Activated effector memory CD4-positive, alpha-beta T cell treated with anti-CD3 and anti-CD28 coated beads, Interleukin-2, amount 50 U/mL, for 16 hours (primary cell): ENCODE results near the gene PCDHA1.
"Not testable (repeated sequence)": the region's sequence is repeated elsewhere in the genome, so short reads cannot be mapped to it uniquely, and the experiment has no call there.

Experiments
- DNase-seq: peaks from one replicate; pipeline ENCODE4 v3.0.0-alpha.2; 2020

The PCDHA1 gene

DNA sequence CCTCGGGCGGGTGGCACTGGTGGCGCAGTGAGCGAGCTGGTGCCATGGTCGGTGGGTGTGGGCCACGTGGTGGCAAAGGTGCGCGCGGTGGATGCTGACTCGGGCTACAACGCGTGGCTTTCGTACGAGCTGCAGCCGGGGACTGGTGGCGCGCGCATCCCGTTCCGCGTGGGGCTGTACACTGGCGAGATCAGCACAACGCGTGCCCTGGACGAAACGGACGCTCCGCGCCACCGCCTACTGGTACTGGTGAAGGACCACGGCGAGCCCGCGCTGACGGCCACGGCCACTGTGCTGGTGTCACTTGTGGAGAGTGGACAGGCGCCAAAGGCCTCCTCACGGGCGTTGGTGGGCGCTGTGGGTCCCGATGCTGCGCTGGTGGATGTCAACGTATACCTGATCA, 22.9 kb downstream of the PCDHA1 start:
- no peak for DNase-seq

DNA sequence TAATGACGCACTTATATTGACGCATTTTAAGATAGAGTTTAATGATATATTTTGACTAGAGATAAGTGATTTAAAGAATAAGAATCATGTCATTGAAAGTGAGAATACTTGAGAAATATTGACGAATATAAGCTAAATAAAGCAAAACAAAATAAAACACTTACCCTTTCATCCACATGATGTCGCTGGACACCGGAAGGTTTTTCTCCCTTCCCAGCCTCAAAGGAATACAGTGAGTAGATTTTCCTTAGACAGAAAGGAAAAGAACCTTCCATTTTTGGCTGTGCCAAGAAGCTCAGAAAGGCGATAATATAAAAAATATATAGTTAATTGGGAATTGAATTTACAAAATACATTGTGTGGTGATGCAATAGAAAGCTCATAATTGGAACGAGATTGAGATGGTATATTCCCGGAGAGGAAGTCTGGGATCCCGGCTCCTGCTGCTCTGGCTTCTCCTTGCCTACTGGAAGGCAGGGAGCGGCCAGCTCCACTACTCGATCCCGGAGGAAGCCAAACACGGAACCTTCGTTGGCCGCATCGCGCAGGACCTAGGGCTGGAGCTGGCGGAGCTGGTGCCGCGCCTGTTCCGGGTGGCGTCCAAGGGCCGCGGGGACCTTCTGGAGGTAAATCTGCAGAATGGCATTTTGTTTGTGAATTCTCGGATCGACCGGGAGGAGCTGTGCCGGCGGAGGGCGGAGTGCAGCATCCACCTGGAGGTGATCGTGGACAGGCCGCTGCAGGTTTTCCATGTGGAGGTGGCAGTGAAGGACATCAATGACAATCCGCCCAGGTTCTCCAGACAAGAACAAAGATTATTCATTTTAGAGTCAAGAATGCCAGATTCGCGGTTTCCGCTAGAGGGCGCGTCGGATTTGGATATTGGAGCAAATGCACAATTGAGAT, 35.7 kb downstream of the PCDHA1 start, which contains the start of gene PCDHA5:
PCDHA5 (plus strand) TSS at position 239 of the 906 bp plus-strand sequence.
- no peak for DNase-seq

DNA sequence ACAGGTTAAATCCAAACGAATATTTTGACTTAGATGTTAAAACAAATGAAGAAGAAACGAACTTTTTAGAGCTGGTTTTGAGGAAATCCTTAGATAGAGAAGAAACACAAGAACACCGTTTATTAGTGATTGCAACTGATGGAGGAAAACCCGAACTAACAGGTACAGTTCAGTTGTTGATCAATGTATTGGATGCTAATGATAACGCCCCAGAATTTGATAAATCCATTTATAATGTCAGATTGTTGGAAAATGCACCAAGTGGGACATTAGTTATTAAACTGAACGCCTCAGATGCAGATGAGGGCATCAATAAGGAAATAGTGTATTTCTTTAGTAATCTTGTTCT, 36.3 kb downstream of the PCDHA1 start:
- DNase-seq = no peak

DNA sequence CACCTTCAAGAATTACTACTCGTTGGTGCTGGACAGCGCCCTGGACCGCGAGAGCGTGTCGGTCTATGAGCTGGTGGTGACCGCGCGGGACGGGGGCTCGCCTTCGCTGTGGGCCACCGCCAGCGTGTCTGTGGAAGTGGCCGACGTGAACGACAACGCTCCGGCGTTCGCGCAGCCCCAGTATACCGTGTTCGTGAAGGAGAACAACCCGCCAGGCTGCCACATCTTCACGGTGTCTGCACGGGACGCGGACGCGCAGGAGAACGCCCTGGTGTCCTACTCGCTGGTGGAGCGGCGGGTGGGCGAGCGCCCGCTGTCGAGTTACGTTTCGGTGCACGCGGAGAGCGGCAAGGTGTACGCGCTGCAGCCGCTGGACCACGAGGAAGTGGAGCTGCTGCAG, 37.0 kb downstream of the PCDHA1 start:
- not testable (repeated sequence) for DNase-seq

DNA sequence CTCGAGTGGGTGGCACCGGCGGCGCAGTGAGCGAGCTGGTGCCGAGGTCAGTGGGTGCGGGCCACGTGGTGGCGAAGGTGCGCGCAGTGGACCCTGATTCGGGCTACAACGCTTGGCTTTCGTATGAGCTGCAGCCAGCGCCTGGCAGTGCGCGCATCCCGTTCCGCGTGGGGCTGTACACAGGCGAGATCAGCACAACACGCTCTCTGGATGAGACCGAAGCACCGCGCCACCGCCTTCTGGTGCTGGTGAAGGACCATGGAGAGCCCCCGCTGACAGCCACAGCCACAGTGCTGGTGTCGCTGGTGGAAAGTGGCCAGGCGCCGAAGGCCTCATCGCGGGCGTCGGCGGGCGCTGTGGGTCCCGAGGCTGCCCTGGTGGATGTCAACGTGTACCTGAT, 37.5 kb downstream of the PCDHA1 start:
- DNase-seq = no peak

DNA sequence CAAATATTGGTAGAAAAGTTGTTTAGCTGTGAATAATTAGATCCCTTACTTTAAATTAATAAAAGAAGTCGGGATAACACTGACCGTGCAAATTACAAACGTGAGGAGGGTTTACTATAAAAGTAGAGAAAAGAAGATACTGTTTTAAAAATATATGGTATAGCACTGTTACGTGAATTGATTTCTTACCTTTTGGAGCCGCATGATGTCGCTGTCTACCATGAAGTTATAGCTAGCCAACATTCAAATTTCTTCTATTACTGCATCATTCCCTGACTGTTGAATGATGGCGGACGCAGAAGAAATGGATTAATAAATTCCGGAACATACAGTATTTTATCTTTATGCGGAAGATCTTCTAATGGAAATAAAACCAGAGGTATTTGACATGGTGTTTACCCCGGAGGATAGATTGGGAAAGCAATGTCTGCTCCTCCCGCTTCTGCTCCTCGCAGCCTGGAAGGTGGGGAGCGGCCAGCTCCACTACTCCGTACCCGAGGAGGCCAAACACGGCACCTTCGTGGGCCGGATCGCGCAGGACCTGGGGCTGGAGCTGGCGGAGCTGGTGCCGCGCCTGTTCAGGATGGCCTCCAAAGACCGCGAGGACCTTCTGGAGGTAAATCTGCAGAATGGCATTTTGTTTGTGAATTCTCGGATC, 41.9 kb downstream of the PCDHA1 start, which contains the start of gene PCDHA6:
PCDHA6 (plus strand) TSS at position 257 of the 658 bp plus-strand sequence; CDS start at position 389, 132 bp downstream.
- no peak for DNase-seq

DNA sequence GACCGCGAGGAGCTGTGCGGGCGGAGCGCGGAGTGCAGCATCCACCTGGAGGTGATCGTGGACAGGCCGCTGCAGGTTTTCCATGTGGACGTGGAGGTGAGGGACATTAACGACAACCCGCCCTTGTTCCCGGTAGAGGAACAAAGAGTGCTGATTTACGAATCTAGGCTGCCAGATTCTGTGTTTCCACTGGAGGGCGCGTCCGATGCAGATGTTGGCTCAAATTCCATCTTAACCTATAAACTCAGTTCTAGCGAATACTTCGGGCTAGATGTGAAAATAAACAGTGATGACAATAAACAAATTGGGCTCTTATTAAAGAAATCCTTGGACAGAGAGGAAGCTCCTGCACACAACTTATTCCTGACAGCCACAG, 42.4 kb downstream of the PCDHA1 start:
- no peak for DNase-seq

DNA sequence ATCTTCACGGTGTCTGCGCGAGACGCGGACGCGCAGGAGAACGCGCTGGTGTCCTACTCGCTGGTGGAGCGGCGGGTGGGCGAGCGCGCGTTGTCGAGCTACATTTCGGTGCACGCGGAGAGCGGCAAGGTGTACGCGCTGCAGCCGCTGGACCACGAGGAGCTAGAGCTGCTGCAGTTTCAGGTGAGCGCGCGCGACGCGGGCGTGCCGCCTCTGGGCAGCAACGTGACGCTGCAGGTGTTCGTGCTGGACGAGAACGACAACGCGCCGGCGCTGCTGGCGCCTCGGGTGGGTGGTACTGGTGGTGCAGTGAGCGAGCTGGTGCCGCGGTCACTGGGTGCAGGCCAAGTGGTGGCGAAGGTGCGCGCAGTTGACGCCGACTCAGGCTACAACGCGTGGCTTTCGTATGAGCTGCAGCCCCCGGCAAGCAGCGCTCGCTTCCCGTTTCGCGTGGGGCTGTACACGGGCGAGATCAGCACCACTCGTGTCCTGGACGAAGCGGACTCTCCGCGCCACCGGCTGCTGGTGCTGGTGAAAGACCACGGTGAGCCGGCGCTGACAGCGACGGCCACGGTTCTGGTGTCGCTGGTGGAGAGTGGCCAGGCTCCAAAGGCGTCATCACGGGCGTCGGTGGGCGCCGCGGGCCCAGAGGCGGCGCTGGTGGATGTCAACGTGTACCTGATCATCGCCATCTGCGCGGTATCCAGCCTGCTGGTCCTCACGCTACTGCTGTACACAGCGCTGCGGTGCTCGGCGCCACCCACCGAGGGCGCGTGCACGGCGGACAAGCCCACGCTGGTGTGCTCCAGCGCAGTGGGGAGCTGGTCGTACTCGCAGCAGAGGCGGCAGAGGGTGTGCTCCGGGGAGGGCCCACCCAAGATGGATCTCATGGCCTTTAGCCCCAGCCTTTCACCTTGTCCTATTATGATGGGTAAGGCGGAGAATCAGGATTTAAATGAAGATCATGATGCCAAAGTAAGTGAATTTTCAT, 43.9 kb downstream of the PCDHA1 start:
- not testable (repeated sequence) for DNase-seq

DNA sequence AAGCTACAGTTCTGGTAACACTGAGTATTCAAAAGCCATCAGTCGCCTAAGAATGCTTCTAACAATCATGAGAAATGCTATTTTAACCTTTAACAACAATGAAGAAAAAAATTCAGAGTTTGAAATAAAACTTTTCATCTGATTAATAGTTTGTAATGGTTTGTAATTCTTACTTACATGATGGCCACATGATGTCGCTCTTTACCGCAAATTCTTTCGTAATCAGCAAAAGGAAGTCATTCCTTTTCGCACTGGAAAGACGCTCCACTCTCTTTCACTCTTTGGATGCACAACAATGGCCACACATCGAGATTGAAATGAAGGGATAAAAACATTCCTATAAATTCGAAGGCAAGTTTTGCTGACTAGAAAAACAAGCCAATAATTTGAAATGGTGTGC, 48.1 kb downstream of the PCDHA1 start, which contains the start of gene PCDHA7:
PCDHA7 (plus strand) TSS at position 277 of the 400 bp plus-strand sequence; CDS start at position 392, 115 bp downstream.
- DNase-seq = no peak

DNA sequence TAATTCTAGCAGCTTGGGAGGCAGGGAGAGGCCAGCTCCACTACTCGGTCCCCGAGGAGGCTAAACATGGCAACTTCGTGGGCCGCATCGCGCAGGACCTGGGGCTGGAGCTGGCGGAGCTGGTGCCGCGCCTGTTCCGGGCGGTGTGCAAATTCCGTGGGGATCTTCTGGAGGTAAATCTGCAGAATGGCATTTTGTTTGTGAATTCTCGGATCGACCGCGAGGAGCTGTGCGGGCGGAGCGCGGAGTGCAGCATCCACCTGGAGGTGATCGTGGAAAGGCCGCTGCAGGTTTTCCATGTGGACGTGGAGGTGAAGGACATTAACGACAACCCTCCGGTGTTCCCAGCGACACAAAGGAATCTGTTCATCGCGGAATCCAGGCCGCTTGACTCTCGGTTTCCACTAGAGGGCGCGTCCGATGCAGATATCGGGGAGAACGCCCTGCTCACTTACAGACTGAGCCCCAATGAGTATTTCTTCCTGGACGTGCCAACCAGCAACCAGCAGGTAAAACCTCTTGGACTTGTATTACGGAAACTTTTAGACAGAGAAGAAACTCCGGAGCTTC, 48.6 kb downstream of the PCDHA1 start:
- DNase-seq = not testable (repeated sequence)

DNA sequence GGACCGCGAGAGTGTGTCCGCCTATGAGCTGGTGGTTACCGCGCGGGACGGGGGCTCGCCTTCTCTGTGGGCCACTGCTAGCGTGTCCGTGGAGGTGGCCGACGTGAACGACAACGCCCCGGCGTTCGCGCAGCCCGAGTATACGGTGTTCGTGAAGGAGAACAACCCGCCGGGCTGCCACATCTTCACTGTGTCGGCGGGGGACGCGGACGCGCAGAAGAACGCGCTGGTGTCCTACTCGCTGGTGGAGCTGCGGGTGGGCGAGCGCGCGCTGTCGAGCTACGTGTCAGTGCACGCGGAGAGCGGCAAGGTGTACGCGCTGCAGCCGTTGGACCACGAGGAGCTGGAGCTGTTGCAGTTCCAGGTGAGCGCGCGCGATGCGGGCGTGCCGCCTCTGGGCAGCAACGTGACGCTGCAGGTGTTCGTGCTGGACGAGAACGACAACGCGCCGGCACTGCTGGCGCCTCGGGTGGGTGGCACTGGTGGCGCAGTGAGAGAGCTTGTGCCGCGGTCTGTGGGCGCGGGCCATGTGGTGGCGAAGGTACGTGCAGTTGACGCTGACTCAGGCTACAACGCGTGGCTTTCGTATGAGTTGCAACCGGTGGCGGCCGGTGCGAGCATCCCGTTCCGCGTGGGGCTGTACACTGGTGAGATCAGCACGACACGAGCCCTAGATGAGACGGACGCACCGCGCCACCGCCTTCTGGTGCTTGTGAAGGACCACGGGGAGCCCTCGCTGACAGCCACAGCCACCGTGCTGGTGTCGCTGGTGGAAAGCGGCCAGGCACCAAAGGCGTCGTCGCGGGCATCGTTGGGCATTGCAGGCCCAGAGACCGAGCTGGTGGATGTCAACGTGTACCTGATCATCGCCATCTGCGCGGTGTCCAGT, 49.9 kb downstream of the PCDHA1 start:
- DNase-seq = no peak

DNA sequence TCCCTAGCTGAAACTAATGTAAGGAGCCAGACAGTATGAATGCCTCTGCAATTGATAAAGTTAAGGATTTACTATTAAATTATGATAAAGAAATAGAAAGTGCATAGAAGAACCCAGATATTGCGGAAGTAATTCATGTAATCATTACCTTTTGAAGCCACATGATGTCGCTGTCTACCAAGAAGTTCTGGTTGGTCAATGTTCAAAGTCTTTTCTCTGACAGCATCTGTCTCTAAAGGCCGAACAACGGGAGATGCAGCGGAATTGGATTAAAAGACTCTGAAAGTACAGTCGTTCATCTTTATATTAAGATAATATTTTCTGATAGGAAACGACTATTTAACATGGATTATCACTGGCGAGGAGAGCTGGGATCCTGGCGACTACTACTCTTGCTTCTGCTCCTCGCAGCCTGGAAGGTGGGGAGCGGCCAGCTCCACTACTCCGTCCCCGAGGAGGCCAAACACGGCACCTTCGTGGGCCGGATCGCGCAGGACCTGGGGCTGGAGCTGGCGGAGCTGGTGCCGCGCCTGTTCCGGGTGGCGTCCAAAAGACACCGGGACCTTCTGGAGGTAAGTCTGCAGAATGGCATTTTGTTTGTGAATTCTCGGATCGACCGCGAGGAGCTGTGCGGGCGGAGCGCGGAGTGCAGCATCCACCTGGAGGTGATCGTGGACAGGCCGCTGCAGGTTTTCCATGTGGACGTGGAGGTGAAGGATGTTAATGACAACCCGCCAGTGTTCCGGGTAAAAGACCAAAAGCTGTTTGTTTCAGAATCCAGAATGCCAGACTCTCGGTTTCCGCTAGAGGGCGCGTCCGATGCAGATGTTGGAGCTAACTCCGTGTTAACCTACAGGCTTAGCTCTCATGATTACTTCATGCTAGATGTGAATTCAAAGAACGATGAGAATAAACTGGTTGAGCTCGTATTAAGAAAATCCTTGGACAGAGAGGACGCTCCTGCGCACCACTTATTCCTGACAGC, 55.3 kb downstream of the PCDHA1 start, which contains the start of gene PCDHA8:
PCDHA8 (plus strand) TSS at position 210 of the 985 bp plus-strand sequence; CDS start at position 345, 135 bp downstream.
- no peak for DNase-seq

DNA sequence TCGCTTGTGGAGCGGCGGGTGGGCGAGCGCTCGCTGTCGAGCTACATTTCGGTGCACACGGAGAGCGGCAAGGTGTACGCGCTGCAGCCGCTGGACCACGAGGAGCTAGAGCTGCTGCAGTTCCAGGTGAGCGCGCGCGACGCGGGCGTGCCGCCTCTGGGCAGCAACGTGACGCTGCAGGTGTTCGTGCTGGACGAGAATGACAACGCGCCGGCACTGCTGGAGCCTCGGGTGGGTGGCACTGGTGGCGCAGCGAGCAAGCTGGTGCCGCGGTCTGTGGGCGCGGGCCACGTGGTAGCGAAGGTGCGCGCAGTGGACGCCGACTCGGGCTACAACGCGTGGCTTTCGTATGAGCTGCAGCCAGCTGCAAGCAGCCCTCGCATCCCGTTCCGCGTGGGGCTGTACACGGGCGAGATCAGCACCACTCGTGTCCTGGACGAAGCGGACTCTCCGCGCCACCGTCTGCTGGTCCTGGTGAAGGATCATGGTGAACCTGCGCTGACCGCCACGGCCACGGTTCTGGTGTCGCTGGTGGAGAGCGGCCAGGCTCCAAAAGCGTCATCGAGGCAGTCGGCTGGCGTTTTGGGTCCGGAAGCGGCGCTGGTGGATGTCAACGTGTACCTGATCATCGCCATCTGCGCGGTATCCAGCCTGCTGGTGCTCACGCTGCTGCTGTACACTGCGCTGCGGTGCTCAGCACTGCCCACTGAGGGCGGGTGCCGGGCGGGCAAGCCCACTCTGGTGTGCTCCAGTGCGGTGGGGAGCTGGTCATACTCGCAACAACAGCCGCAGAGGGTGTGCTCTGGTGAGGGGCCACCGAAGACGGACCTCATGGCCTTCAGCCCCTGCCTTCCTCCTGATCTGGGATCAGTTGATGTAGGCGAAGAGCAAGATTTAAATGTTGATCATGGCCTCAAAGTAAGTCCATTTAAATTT, 57.1 kb downstream of the PCDHA1 start:
- no peak for DNase-seq

DNA sequence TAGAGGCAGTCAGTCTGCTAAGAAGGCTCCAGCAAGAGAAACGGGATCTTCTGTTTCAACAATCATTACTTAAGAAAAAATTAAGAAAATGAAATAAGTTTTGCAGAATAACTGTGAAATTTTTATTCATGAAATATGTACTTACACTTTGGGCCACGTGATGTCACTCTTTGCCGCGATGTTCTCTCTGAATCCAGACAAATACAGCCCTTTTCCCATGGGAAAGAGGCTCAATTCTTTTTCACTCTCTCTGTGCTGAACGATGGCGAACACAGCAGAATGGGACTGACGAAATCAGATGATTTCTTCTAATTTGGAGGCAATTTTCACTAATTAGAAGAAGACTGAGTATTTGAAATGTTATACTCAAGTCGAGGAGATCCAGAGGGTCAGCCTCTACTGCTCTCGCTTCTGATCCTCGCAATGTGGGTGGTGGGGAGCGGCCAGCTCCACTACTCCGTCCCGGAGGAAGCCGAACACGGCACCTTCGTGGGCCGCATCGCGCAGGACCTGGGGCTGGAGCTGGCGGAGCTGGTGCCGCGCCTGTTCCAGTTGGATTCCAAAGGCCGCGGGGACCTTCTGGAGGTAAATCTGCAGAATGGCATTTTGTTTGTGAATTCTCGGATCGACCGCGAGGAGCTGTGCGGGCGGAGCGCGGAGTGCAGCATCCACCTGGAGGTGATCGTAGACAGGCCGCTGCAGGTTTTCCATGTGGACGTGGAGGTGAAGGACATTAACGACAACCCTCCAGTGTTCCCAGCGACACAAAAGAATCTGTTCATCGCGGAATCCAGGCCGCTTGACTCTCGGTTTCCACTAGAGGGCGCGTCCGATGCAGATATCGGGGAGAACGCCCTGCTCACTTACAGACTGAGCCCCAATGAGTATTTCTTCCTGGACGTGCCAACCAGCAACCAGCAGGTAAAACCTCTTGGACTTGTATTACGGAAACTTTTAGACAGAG, 62.5 kb downstream of the PCDHA1 start, which contains the start of gene PCDHA9:
PCDHA9 (plus strand) TSS at position 244 of the 964 bp plus-strand sequence; CDS start at position 358, 114 bp downstream.
- DNase-seq = not testable (repeated sequence)

DNA sequence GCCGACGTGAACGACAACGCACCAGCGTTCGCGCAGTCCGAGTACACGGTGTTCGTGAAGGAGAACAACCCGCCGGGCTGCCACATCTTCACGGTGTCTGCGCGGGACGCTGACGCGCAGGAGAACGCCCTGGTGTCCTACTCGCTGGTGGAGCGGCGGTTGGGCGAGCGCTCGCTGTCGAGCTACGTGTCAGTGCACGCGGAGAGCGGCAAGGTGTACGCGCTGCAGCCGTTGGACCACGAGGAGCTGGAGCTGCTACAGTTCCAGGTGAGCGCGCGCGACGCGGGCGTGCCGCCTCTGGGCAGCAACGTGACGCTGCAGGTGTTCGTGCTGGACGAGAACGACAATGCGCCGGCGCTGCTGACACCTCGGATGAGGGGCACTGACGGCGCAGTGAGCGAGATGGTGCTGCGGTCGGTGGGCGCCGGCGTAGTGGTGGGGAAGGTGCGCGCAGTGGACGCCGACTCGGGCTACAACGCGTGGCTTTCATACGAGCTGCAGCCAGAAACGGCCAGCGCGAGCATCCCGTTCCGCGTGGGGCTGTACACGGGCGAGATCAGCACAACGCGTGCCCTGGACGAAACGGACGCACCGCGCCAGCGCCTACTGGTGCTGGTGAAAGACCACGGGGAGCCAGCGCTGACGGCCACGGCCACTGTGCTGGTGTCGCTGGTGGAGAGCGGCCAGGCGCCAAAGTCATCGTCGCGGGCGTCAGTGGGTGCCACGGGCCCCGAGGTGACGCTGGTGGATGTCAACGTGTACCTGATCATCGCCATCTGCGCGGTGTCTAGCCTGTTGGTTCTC, 64.1 kb downstream of the PCDHA1 start:
- not testable (repeated sequence) for DNase-seq
